Activated T-helper 2 cell treated with anti-CD3 and anti-CD28 coated beads, Interferon-gamma antibody, Interleukin-2, Interleukin-4, amounts not matched to agents 10 μg/mL and 5 μg/mL and 100 μg/mL, durations not matched to agents 14 hours and 24 hours and 36 hours (primary cell): ENCODE measurements around the gene OR6C74. TPM values are rescaled to one million over a fixed set of nuclear protein-coding genes. Genes with fewer than 3 reads are reported as not detected.

ENCODE experiments used
- DNase-seq: peaks from one replicate; pipeline ENCODE4 v3.0.0; 2021; ENCODE audit warnings: low spot score
- H3K27ac Mint-ChIP-seq: one replicate; pipeline ENCODE4 v1.8.0; 2021; ENCODE audit warnings: mixed read lengths
- H3K27me3 Mint-ChIP-seq: one replicate; pipeline ENCODE4 v1.8.0; 2021; ENCODE audit warnings: low read depth, mixed read lengths
- H3K36me3 Mint-ChIP-seq: one replicate; pipeline ENCODE4 v1.8.0; 2021; ENCODE audit warnings: low read depth, mixed read lengths
- H3K4me1 Mint-ChIP-seq: one replicate; pipeline ENCODE4 v1.8.0; 2021; ENCODE audit warnings: low read depth, mixed read lengths
- H3K4me3 Mint-ChIP-seq: one replicate; pipeline ENCODE4 v1.8.0; 2021; ENCODE audit warnings: low read depth, mild to moderate bottlenecking, moderate library complexity, mixed read lengths
- H3K9me3 Mint-ChIP-seq: one replicate; pipeline ENCODE4 v1.8.0; 2021; ENCODE audit warnings: mixed read lengths
- intact Hi-C: fragments of 100-400 bp; cut with micrococcal nuclease; formaldehyde crosslinking; loops from one replicate; pipeline ENCODE4 v1.15.1; 2023
- total RNA-seq: library from RNA; stranded (reverse); gene quantifications from 2 replicates; pipeline ENCODE4 v1.2.3, GENCODE V29; 2022

OR6C74 gene
- total RNA-seq, result not detected in 2 replicates

DNA sequence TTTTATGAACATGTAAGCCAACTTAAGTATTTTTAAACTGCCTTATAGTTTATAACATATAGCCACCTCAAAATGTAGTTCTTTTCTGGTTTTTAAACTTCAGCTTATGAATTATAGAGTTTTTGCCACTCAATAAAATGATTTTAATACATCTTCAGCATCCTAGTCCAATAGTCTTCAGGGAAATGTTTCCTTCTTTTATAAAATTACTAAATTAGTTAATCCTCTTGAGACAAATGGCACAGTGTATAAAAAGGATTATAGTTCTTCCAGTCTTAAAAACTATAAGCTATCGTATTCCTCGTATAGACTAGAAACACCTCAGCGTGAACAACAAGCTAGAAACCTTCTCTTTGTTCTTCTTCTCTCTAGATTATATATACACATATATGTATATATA, at the start of gene OR6C74:
Gene OR6C74, plus strand, starts transcription at position 301 of the 400 bp plus-strand sequence. CDS start 2,679 bp downstream, outside the sequence.
- no peaks in the 10 kb centered on the region for H3K9me3 Mint-ChIP-seq
- intact Hi-C loops, result no loop called here
- H3K27me3 Mint-ChIP-seq, result peaks cover 11% of the 10 kb centered on the region
- no peak within 1 kb of the TSS for H3K4me3 Mint-ChIP-seq
- no peak within 1 kb of the TSS for H3K27ac Mint-ChIP-seq
- no peak for DNase-seq
- H3K4me1 Mint-ChIP-seq, result no peaks in the 10 kb centered on the region
- H3K36me3 Mint-ChIP-seq, result no peaks in the 10 kb centered on the region

DNA sequence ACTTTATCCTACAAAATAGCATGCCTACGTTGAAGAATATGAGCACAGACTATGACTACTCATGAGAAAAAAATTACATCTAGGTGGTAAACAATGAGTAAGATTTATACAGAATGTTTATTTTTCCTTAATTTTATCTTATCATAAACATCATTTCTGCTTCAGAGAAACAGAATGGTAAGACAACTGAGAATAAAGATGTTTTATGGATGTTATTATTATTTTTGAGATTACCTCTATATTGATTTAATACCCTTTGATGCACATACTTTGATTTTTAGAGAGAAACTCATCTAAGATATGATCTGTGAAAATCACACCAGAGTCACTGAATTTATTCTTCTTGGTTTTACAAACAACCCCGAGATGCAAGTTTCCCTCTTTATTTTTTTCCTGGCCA, 23.7 kb upstream of the OR6C74 start, which contains the start of gene OR10A7:
Gene OR10A7, plus strand, starts transcription at position 301 of the 400 bp plus-strand sequence. Its CDS starts 0 bp downstream, at position 301.
- intact Hi-C loops, result no loop called here
- no peak within 1 kb of the TSS for H3K4me3 Mint-ChIP-seq
- DNase-seq, result no peak
- H3K27ac Mint-ChIP-seq, result no peak within 1 kb of the TSS
- no peaks in the 10 kb centered on the region for H3K9me3 Mint-ChIP-seq
- H3K36me3 Mint-ChIP-seq, result no peaks in the 10 kb centered on the region
- H3K27me3 Mint-ChIP-seq, result peaks cover 5% of the 10 kb centered on the region
- H3K4me1 Mint-ChIP-seq, result no peaks in the 10 kb centered on the region

GRCh38 chr12:55226523-55226922, 17.9 kb upstream of the OR6C74 start:
- intact Hi-C loops, result no loop called here
- no peak for DNase-seq
- Mint-ChIP-seq H3K9me3 (no peaks in the 10 kb centered on the region), H3K27ac (no peak overlapping the region), H3K4me3 (no peak overlapping the region), H3K4me1 (peaks cover 2% of the 10 kb centered on the region), H3K36me3 (no peaks in the 10 kb centered on the region), H3K27me3 (peaks cover 9% of the 10 kb centered on the region)

DNA sequence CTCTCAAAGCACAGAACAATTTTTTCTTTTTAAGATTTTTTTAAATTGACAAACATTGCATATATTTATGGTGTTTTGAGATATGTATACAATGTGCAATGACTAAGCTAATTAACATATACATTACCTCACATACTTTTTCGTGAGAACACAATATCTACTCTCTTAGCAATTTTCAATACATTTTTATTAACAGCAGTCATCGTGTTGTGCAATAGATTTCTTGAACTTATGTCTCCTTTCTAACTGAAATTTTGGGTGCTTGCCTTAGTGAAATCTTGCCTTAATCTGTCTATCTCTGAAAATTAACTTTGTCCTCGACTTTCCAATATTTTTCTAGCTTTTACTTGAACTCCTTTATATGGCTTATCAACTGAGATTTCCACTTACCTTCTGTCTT, 16.8 kb upstream of the OR6C74 start:
- peaks cover 2% of the 10 kb centered on the region for H3K4me1 Mint-ChIP-seq
- no peaks in the 10 kb centered on the region for H3K9me3 Mint-ChIP-seq
- no peak for DNase-seq
- no peak overlapping the region for H3K27ac Mint-ChIP-seq
- no peaks in the 10 kb centered on the region for H3K36me3 Mint-ChIP-seq
- intact Hi-C loops, result no loop called here
- no peak overlapping the region for H3K4me3 Mint-ChIP-seq
- H3K27me3 Mint-ChIP-seq, result peaks cover 13% of the 10 kb centered on the region

DNA sequence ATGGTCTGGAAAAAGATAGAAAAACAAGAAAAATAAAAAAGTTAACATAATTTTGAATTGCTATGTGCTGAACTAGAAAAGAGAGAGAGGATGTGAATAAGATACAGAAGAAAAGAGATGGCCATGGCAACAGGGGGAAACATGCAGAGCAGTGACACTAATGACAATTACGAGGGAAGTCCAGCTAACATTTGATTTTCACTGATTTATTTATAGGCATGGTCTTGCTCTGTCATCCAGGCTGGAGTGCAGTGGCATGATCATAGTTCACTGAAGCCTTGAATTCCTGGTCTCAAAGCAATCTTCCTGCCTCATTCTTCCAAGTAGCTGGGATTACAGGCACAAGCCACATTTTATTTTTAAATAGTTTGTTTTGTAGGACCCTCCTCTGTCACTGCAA, 1.8 kb downstream of the OR6C74 start:
- Mint-ChIP-seq H3K27me3 (peaks cover 14% of the 10 kb centered on the region), H3K36me3 (no peaks in the 10 kb centered on the region), H3K9me3 (no peaks in the 10 kb centered on the region), H3K4me1 (no peaks in the 10 kb centered on the region), H3K4me3 (no peak overlapping the region), H3K27ac (no peak overlapping the region)
- no peak for DNase-seq
- intact Hi-C loops, result no loop called here

DNA sequence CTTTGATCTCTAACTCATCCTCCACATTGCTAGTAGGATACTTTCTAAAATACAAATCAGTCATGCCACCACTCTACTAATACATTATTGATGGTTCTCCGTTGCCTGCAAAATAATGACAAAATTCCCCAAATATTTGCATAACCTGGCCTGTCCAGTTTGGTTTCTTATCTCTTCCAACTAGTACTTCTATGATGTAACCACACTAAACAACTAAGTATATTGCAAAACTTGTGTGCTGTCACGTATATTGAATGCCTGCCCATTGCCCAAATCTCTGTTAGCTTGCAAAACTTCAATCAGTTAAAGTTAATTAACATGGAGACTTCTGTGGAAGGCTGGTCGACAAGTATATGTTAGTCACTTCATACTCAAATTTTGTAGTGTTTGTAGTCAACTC, 6.5 kb downstream of the OR6C74 start:
- Mint-ChIP-seq H3K9me3 (no peaks in the 10 kb centered on the region), H3K4me3 (no peak overlapping the region), H3K27ac (no peak overlapping the region), H3K36me3 (no peaks in the 10 kb centered on the region), H3K4me1 (no peaks in the 10 kb centered on the region), H3K27me3 (peaks cover 16% of the 10 kb centered on the region)
- DNase-seq, result no peak
- intact Hi-C loops, result no loop called here

GRCh38 chr12:55253281-55253680, 8.9 kb downstream of the OR6C74 start:
- intact Hi-C loops, result no loop called here
- Mint-ChIP-seq H3K27ac (no peak overlapping the region), H3K4me3 (no peak overlapping the region), H3K4me1 (no peaks in the 10 kb centered on the region), H3K36me3 (no peaks in the 10 kb centered on the region), H3K9me3 (no peaks in the 10 kb centered on the region), H3K27me3 (peaks cover 9% of the 10 kb centered on the region)
- DNase-seq, result no peak

DNA sequence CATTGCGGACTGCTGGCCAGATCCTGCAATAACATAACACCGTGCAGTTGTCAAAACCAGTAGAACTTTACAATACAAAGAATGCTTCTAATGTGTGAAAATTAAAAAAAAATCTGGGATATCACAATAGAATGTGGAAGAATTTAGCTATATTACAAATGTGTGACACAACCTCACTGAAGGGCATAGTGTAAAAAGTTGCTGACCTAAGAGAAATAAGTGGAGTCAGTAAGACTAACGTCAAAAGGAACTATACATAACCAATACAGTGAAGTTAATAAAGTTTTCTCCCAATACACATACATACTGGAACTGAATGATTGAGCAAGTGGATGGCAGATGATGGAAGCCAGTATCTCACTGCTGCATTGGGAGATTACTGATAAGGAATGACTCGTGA, 12.4 kb downstream of the OR6C74 start:
- no peak overlapping the region for H3K4me3 Mint-ChIP-seq
- no peaks in the 10 kb centered on the region for H3K9me3 Mint-ChIP-seq
- intact Hi-C loops, result no loop called here
- no peak overlapping the region for H3K27ac Mint-ChIP-seq
- H3K27me3 Mint-ChIP-seq, result peaks cover 3% of the 10 kb centered on the region
- DNase-seq, result no peak
- no peaks in the 10 kb centered on the region for H3K4me1 Mint-ChIP-seq
- no peaks in the 10 kb centered on the region for H3K36me3 Mint-ChIP-seq

DNA sequence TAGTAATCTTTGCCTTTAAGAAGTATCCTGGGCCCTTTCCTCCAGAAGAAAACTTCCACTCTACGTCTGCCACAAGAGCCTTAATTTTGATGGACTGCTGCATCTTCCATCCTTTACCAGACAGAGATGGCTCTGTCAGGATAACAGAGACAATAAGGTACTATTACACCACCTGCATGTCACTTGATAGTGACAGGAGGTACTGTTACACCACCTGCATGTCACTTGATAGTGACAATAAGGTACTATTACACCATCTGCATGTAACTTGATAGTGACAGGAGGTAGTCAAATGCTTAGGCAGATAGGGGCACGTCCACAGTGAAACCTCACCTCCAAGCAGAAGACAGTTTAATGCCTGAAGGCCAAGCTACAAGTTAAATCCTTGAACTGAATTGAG, 13.9 kb downstream of the OR6C74 start:
- no peak overlapping the region for H3K4me3 Mint-ChIP-seq

DNA sequence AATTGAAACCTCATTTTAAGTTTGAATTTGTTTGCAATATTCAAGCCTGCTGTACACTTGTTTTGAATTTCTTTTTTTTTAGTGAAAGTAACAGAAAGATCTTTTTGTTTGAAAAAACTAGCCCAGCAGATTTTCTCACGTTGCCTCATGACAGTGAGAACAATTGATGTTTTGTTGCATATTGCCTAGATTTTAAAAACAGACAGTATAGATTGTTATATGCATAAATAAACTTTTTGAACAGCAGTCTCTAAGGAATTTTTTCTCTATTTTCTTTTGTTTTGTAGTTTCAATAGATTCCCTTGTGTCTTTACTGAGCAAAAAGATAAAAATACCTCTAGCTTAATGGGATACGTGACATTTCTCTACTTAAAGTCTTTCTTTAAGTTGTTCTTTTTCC, 36.6 kb downstream of the OR6C74 start:
- no peaks in the 10 kb centered on the region for H3K36me3 Mint-ChIP-seq
- no peaks in the 10 kb centered on the region for H3K9me3 Mint-ChIP-seq
- peaks cover 11% of the 10 kb centered on the region for H3K27me3 Mint-ChIP-seq
- H3K4me1 Mint-ChIP-seq, result no peaks in the 10 kb centered on the region
- intact Hi-C loops, result no loop called here
- no peak for DNase-seq
- H3K27ac Mint-ChIP-seq, result no peak overlapping the region
- H3K4me3 Mint-ChIP-seq, result no peak overlapping the region

More for the DNA sequence above, 13.9 kb downstream of the OR6C74 start:
- no peak for DNase-seq
- Mint-ChIP-seq H3K9me3 (no peaks in the 10 kb centered on the region), H3K27ac (no peak overlapping the region), H3K4me1 (no peaks in the 10 kb centered on the region), H3K27me3 (peaks cover 4% of the 10 kb centered on the region), H3K36me3 (no peaks in the 10 kb centered on the region)
- intact Hi-C loops, result no loop called here

DNA sequence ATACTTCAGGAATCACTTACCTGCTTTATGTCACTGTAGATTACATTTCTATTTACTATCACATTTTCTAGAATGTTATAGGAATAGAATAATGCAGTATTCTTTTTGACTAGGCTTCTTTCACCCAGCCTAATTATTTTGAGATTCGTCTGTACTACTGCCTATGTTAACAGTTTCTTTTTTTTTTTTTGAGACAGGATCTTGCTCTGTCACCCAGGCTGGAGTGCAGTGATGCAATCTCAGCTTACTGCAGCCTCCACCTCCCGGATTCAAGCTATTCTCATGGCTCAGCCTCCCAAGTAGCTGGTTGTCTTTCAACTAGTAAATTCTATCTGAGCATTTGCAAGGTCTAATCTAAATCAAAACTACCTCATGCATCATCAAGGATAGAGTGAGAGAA, 45.6 kb downstream of the OR6C74 start:
- intact Hi-C loops, result no loop called here
- Mint-ChIP-seq H3K36me3 (no peaks in the 10 kb centered on the region), H3K4me1 (no peaks in the 10 kb centered on the region), H3K27me3 (no peaks in the 10 kb centered on the region), H3K4me3 (no peak overlapping the region), H3K27ac (no peak overlapping the region), H3K9me3 (no peaks in the 10 kb centered on the region)
- no peak for DNase-seq

Other genes with a start within 250 kb of the OR6C74 start
- not detected in 2 replicates for gene NEUROD4, start 224.6 kb upstream of the OR6C74 start, total RNA-seq
- not detected in 2 replicates for gene OR9K2, start 118.2 kb upstream of the OR6C74 start, total RNA-seq
- not detected in 2 replicates for gene OR10A7, start 23.6 kb upstream of the OR6C74 start, total RNA-seq
- not detected in 2 replicates for gene OR6C6, start 52.0 kb downstream of the OR6C74 start, total RNA-seq
- gene OR6C1, start 69.7 kb downstream of the OR6C74 start, total RNA-seq, result not detected in 2 replicates
- not detected in 2 replicates for gene OR6C3, start 86.1 kb downstream of the OR6C74 start, total RNA-seq
- not detected in 2 replicates for gene OR6C75, start 118.4 kb downstream of the OR6C74 start, total RNA-seq
- not detected in 2 replicates for gene OR6C65, start 155.9 kb downstream of the OR6C74 start, total RNA-seq
- gene OR6C76, start 181.6 kb downstream of the OR6C74 start, total RNA-seq, result not detected in 2 replicates
- gene OR6C2, start 199.5 kb downstream of the OR6C74 start, total RNA-seq, result not detected in 2 replicates
- gene OR6C70, start 225.5 kb downstream of the OR6C74 start, total RNA-seq, result 0.32 TPM in 1 of 2 replicates, not detected in the other
- not detected in 2 replicates for gene OR6C68, start 247.8 kb downstream of the OR6C74 start, total RNA-seq